ENCODE results near the gene PITX2.
"Not testable (repeated sequence)": the region's sequence is repeated elsewhere in the genome, so short reads cannot be mapped to it uniquely, and the experiment has no call there.

The PITX2 gene

DNA sequence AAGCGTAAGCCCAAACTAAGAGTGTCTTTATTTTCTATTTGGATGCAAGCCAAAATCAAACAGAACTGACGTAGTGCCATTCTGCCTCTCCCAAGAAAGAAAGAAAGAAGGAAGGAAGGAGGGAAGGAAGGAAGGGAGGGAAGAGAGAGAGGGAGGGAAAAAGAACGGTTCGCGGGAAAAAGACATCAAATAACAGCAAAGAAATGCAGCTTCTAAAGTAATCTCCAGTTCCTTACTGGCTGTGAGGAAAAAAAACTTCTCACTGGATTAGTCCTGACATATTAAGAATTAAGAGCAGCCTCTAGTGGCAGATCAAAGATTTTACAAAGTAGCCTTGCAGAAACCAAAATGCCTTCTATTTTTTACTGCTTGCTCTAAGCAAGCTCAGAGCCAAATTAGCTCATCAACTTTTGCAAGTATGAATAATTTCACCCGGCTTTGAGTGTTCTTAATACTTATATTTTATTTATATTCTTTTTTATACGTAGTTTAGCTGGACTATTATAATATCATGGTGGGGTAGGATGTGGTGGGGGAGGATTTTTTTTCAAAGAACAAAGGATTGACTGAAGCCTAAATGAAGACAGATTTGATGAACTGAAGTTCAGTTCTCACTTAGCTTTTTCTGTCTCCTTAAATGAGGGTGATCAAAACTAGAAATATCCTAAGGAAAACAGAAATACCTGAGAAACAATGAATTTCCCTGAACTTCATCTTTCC is 36.6 kb downstream of the PITX2 start:
- TF ChIP-seq ZNF747 (tag by site-specific recombination; IDR thresholded peaks at IDR 0.05) (no peak), ZNF791 (tag by site-specific recombination; IDR thresholded peaks at IDR 0.05) (no peak), ZNF521 (tag by site-specific recombination; IDR thresholded peaks at IDR 0.05) (no peak), BCL11A (tag by site-specific recombination; IDR thresholded peaks at IDR 0.05; ENCODE audit: low read depth) (no peak), KLF10 (tag by site-specific recombination; IDR thresholded peaks at IDR 0.05) (no peak), ZNF777 (tag by site-specific recombination; IDR thresholded peaks at IDR 0.05; ENCODE audit: borderline replicate concordance) (0 out of 2 replicates have a peak, but pooled peaks have one; percentile 18), ZNF335 (tag by site-specific recombination; conservative IDR thresholded peaks at IDR 0.05) (no peak), ZNF366 (tag by site-specific recombination; conservative IDR thresholded peaks at IDR 0.05) (peak; percentile 81), OVOL3 (tag by site-specific recombination; IDR thresholded peaks at IDR 0.05) (no peak), ZNF626 (tag by site-specific recombination; IDR thresholded peaks at IDR 0.05) (no peak), ZNF274 (IDR thresholded peaks at IDR 0.05; ENCODE audit: low read length) (no peak), ZNF274 (tag by site-specific recombination; IDR thresholded peaks at IDR 0.05; ENCODE audit: borderline replicate concordance) (no peak), MEIS1 (CRISPR knock-in tag; IDR thresholded peaks at IDR 0.05; ENCODE audit: borderline replicate concordance) (no peak), ZEB2 (tag by site-specific recombination; IDR thresholded peaks at IDR 0.05) (no peak), ZNF654 (tag by site-specific recombination; IDR thresholded peaks at IDR 0.05; ENCODE audit: low read depth) (peak; percentile 54)
- TF ChIP-seq, protein P1, sequence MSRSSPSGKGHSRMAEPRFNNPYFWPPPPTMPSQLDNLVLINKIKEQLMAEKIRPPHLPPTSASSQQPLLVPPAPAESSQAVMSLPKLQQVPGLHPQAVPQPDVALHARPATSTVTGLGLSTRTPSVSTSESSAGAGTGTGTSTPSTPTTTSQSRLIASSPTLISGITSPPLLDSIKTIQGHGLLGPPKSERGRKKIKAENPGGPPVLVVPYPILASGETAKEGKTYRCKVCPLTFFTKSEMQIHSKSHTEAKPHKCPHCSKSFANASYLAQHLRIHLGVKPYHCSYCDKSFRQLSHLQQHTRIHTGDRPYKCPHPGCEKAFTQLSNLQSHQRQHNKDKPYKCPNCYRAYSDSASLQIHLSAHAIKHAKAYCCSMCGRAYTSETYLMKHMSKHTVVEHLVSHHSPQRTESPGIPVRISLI (tag by site-specific recombination; IDR thresholded peaks at IDR 0.05), result peak; percentile 91
- TF ChIP-seq, protein P2, sequence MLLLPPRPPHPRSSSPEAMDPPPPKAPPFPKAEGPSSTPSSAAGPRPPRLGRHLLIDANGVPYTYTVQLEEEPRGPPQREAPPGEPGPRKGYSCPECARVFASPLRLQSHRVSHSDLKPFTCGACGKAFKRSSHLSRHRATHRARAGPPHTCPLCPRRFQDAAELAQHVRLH (tag by site-specific recombination; IDR thresholded peaks at IDR 0.05), result no peak
- ChIA-PET CTCF (interaction anchor here (0.6 to 2.0 kb wide), 10 partner anchors 10 to 1040 kb away, joined by 3 to 7 read pairs (median 3); partner anchors contain the start of gene PITX2), POLR2A (no interaction called here)
- H3K36me3 ChIP-seq (ENCODE audit: control insufficient read depth in 2 of 2, insufficient read depth in 1 of 2, low read length in 2 of 2), result no peaks in the 10 kb centered on the region
- no peak overlapping the region for H3K4me3 ChIP-seq (ENCODE audit: low read depth, low read length)
- no peaks in the 10 kb centered on the region for H3K9me3 ChIP-seq (ENCODE audit: control insufficient read depth, insufficient read depth, low read depth, low read length)
- no peak overlapping the region for H3K27ac ChIP-seq (ENCODE audit: extremely low read depth, low read depth, low read length)
- no peaks in the 10 kb centered on the region for H3K4me1 ChIP-seq (ENCODE audit: control insufficient read depth, insufficient read depth, low read length)

DNA sequence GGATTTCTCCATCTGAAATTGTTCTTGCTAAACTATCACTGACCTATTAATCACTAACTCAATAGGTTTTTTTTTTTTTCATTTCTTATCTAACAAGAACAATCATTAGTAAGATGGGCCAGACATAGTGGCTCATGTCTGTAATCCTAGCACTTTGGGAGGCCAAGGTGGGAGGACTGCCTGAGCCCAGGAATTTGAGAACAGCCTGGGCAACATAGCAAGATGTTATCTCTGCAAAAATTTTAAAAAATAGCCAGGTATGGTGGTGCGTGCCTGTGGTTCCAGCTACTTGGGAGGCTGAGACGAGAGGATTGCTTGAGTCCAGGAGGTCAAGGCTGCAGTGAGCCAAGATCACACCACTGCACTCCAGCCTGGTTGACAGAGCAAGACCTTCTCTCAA is 46.2 kb downstream of the PITX2 start:
- H3K4me1 ChIP-seq (ENCODE audit: control insufficient read depth, insufficient read depth, low read length); CTCF ChIA-PET; POLR2A ChIA-PET; H3K27ac ChIP-seq (ENCODE audit: extremely low read depth, low read depth, low read length); H3K4me3 ChIP-seq (ENCODE audit: low read depth, low read length); H3K36me3 ChIP-seq (ENCODE audit: control insufficient read depth in 2 of 2, insufficient read depth in 1 of 2, low read length in 2 of 2); H3K9me3 ChIP-seq (ENCODE audit: control insufficient read depth, insufficient read depth, low read depth, low read length): not testable (repeated sequence)
